ENCODE measurements around the gene TIE1. TPM values are rescaled to one million over a fixed set of nuclear protein-coding genes. Genes with fewer than 3 reads are reported as not detected.

Gene TIE1
- total and polyA plus RNA-seq, 2 of the 13 experiments (the other 11 are each of a cell fraction or from before 2014, with no cell fraction given), result 0.58 to 0.84 TPM

DNA sequence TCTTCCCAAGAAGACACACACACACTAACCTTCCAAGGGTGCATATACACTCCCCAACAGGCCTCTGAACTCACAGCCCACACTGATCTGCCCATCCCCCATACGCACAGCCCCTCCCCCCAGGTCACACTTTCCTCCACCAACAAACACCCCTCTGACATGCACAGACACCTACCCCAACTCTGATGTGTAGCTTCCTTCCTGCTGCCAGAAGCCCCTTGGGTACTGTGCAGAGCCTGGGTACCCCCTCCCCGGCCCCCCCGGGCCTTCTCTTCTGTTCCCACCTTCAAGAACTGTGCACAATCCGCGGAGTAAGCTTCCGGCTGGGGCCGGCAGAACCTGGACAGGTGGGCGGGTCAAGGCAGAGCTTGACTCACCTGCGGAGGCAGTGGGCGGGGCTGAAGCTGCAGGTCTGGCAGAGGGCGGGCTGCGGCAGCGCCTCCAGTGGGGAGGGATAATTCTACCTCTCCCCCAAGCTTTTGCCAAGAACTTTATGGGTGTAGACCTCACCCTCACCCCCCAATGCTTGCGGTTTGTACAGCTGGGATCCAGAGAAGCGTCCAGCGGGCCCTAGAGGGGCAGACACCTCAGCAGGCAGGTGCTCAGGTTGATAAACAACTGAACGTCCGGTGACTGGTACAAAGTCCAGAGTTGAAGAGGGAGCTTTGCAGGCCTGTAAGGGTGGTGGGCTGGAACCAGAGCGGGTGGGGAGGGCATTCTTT is 15.4 kb upstream of the TIE1 start, which contains the start of gene C1orf210 (continued):
- TF ChIP-seq PTBP1 (IDR thresholded peaks at IDR 0.05; ENCODE audit: low read depth, low read length, poor library complexity, severe bottlenecking), result no peak
- TF ChIP-seq ZNF317 (CRISPR knock-in tag; IDR thresholded peaks at IDR 0.05), result no peak
- TF ChIP-seq MAFK (conservative IDR thresholded peaks at IDR 0.05 in 1 of 2, IDR thresholded peaks at IDR 0.05 in 1 of 2; ENCODE audit: low read length in 2 of 2), result no peak
- TF ChIP-seq TBP (CRISPR knock-in tag; IDR thresholded peaks at IDR 0.05), result no peak
- TF ChIP-seq SAP130 (CRISPR knock-in tag; IDR thresholded peaks at IDR 0.05; ENCODE audit: low read depth), result no peak; the same call in 1 of the 2 replicates
- TF ChIP-seq NFIC (IDR thresholded peaks at IDR 0.05; ENCODE audit: low read length), result no peak
- TF ChIP-seq NAIF1 (CRISPR knock-in tag; IDR thresholded peaks at IDR 0.05; ENCODE audit: borderline replicate concordance), result no peak
- no peak for TF ChIP-seq CENPT (CRISPR knock-in tag; IDR thresholded peaks at IDR 0.05; ENCODE audit: low read depth)
- TF ChIP-seq, protein P1, sequence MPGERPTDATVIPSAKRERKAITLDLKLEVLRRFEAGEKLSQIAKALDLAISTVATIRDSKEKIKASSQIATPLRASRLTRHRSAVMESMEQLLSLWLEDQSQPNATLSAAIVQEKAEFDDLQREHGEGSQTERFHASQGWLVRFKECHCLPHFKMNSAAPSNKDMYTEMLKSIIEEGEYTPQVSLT (CRISPR knock-in tag; IDR thresholded peaks at IDR 0.05; ENCODE audit: borderline replicate concordance, low read depth), result no peak
- TF ChIP-seq TBL1XR1 (IDR thresholded peaks at IDR 0.05; ENCODE audit: borderline replicate concordance, low read length, partially characterized antibody), result no peak
- peak; percentile 21 for TF ChIP-seq XRCC5 (optimal IDR thresholded peaks at IDR 0.05; ENCODE audit: low read length)
- TF ChIP-seq NR2F6 (IDR thresholded peaks at IDR 0.05), result no peak
- peak; percentile 40; the same call in 1 of the 2 replicates for TF ChIP-seq NR2F6 (CRISPR knock-in tag; IDR thresholded peaks at IDR 0.05)
- TF ChIP-seq NBN (conservative IDR thresholded peaks at IDR 0.05), result no peak
- 0 out of 2 replicates have a peak, but pooled peaks have one; percentile 32 for TF ChIP-seq ZMYM3 (CRISPR knock-in tag; IDR thresholded peaks at IDR 0.05)
- 0 out of 2 replicates have a peak, but pooled peaks have one; percentile 49 for TF ChIP-seq ZNF747 (CRISPR knock-in tag; IDR thresholded peaks at IDR 0.05; ENCODE audit: borderline replicate concordance)
- TF ChIP-seq SKI (IDR thresholded peaks at IDR 0.05; ENCODE audit: partially characterized antibody), result no peak
- TF ChIP-seq, protein P2, sequence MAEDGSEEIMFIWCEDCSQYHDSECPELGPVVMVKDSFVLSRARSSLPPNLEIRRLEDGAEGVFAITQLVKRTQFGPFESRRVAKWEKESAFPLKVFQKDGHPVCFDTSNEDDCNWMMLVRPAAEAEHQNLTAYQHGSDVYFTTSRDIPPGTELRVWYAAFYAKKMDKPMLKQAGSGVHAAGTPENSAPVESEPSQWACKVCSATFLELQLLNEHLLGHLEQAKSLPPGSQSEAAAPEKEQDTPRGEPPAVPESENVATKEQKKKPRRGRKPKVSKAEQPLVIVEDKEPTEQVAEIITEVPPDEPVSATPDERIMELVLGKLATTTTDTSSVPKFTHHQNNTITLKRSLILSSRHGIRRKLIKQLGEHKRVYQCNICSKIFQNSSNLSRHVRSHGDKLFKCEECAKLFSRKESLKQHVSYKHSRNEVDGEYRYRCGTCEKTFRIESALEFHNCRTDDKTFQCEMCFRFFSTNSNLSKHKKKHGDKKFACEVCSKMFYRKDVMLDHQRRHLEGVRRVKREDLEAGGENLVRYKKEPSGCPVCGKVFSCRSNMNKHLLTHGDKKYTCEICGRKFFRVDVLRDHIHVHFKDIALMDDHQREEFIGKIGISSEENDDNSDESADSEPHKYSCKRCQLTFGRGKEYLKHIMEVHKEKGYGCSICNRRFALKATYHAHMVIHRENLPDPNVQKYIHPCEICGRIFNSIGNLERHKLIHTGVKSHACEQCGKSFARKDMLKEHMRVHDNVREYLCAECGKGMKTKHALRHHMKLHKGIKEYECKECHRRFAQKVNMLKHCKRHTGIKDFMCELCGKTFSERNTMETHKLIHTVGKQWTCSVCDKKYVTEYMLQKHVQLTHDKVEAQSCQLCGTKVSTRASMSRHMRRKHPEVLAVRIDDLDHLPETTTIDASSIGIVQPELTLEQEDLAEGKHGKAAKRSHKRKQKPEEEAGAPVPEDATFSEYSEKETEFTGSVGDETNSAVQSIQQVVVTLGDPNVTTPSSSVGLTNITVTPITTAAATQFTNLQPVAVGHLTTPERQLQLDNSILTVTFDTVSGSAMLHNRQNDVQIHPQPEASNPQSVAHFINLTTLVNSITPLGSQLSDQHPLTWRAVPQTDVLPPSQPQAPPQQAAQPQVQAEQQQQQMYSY (CRISPR knock-in tag; IDR thresholded peaks at IDR 0.05), result no peak
- TF ChIP-seq ZNF3 (CRISPR knock-in tag; IDR thresholded peaks at IDR 0.05), result no peak
- TF ChIP-seq HDAC1 (CRISPR knock-in tag; IDR thresholded peaks at IDR 0.05), result 0 out of 2 replicates have a peak, but pooled peaks have one; percentile 41
- TF ChIP-seq ZNF546 (CRISPR knock-in tag; conservative IDR thresholded peaks at IDR 0.05), result no peak
- TF ChIP-seq, protein P3, sequence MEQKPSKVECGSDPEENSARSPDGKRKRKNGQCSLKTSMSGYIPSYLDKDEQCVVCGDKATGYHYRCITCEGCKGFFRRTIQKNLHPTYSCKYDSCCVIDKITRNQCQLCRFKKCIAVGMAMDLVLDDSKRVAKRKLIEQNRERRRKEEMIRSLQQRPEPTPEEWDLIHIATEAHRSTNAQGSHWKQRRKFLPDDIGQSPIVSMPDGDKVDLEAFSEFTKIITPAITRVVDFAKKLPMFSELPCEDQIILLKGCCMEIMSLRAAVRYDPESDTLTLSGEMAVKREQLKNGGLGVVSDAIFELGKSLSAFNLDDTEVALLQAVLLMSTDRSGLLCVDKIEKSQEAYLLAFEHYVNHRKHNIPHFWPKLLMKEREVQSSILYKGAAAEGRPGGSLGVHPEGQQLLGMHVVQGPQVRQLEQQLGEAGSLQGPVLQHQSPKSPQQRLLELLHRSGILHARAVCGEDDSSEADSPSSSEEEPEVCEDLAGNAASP (CRISPR knock-in tag; IDR thresholded peaks at IDR 0.05; ENCODE audit: borderline replicate concordance), result peak; percentile 17; the same call in 1 of the 2 replicates

Data from HepG2 (cell line).